COLO668 (cell line): ENCODE data around the gene HUNK.
A peak's percentile ranks its signal among the peaks of the same experiment; 100 is the strongest.
"Not testable (repeated sequence)": the region's sequence is repeated elsewhere in the genome, so short reads cannot be mapped to it uniquely, and the experiment has no call there.

Experiments
- DNase-seq: peaks from one replicate; lab custom pipeline; 2025; ENCODE audit not compliant: unreplicated experiment; lab: John Stamatoyannopoulos, UW

HUNK gene

DNA sequence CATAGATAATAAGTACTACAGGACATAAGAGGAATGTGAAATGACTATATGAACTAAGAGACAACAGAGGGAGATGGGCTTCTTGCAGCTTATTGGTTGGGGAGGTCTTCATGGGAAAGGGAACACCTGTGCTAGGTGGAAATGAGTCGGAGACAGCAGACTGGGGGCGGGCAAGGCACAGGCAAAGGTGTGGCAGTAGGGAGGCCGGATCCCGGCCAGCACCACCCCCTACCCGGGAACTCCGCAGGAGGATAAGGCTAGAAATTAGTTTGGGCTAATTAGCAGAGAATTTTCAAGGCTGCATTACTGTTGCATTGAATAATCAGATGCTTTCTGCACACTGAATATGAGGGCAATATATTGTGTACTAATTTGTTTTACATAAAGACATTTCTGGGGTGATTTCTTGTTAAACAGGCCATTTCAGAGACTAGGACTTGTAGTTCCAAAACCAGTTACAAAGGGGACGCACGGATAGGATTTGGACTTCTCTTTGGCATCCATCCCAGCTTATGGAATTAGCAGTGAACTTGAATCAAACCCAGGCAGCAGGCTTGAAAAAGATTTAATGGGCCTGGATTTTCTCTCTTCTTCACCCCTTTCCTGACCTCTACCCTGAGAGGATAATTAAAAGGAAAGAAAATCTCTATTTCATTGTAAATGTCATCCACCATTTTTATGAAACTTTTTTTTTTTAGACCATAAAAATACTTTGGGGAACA, 2.2 kb upstream of the HUNK start:
- DNase-seq: no peak

DNA sequence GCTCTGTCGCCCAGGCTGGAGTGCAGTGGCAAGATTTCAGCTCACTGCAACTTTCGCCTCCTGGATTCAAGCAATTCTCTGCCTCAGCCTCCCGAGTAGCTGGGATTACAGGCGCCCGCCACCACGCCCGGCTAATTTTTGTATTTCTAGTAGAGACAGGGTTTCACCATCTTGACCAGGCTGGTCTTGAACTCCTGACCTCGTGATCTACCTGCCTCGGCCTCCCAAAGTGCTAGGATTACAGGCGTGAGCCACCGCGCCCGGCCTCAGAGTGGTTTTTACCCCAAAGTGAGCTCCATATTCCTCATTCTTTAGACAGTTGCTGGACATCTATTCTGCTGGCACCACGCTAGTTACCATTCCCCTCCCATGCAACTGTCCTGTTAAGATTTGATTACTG, 1.4 kb upstream of the HUNK start:
- not testable (repeated sequence) for DNase-seq

- no peak for DNase-seq
Measured at GRCh38 chr21:31872072-31872451, 758 bp upstream of the HUNK start.

- DNase-seq: peak; percentile 68
Measured at GRCh38 chr21:31873275-31873695, 465 bp downstream of the HUNK start.

DNA sequence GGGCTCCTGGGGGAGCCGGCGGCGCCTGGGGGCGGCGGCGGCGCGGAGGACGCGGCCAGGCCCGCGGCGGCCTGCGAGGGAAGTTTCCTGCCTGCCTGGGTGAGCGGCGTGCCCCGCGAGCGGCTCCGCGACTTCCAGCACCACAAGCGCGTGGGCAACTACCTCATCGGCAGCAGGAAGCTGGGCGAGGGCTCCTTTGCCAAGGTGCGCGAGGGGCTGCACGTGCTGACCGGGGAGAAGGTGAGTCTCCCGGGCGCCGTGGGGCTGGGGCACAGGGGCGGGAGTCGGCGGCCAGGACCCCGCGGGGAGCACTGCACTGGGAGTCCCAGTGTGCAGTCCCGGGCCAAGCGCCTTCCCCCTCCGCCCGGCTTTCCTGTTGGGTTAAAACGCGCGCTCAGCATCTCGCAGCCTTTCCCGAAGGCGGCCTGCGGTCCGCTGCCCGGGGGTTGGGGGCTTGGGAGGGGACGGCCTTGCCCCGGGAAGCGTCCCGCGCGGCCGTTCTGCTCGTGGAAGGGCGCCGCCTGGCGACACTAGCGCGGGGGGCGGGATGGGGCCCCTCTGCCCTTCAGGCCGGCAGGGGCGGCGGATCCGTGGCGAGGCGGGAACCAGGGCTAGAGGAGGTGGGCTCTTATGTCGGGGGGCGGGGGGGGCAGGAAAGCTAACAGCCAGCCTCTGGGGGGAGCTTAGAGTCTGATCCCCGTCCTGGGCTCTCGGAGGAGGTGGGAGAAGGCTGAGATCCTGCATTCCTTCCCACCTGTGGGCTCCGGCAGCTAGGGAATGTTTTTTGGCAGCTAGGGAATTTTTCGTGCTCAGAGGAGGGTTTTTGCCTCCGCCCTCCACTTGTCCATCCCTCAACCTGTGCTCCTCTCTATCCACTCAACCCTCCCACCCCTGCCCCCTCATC, 1.1 kb downstream of the HUNK start:
- DNase-seq: peak; percentile 68

DNA sequence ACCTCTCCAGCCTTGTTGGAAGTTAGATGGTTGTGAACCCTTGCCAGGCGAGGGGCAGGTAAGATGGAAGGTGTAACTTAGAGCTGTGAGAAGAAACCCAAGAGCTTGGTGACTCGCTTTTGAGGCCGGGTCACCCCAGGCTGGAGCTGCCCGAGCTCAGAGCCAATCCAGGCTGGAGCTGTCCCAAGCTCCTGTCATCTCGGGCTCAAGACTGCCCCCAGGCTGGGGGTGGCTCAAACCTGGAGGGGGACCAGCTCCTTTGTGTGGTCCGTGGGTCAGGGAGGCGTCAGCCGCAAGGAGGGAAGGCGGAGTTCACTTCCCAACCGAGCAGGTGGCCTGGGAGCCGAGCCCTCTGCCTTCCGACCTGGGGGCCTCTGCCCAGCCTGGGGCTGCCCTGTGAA, 2.0 kb downstream of the HUNK start:
- DNase-seq: no peak

- no peak for DNase-seq
Measured at GRCh38 chr21:31875496-31876015, 2.7 kb downstream of the HUNK start.

- DNase-seq: no peak
Measured at GRCh38 chr21:31877463-31877957, 4.7 kb downstream of the HUNK start.

DNA sequence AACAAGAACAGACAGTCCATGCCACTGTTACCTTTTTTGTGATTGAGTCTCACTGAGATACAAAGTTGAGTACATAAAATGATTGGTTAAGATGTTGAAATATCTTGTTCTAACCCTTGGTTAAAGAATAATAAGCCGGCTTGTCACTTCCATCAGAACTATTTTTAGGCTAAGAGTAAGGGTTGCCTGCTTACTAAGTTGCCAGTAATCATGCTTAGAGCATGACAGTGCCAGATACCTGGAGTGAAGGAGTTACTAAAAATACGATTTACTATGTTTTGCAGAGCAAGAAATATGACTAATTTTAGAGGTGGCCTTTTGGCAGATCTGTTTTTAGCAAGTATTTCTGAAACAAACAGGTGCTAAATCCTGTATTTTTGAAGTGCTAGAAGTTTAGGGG, 6.0 kb downstream of the HUNK start:
- DNase-seq: no peak

DNA sequence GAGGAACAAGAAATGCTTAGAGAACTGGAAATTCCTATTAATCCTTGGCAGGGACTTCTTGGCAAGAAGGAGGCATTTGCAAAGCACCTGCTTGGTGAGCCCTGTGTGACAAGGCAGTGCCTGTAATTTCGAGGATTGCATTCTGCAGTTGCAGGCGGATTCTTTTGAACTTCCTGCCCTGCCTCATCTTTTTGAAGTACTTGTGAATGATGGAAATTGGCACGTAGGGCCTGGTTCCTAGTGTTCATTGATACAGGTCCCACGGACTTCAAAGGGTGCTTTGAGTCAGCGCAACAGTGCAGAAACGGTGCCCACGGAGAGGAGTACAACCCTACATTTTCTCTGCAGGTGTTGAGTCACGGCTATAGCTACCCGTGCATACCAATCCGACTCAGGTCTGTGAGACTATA, 6.4 kb downstream of the HUNK start:
- DNase-seq: no peak

DNA sequence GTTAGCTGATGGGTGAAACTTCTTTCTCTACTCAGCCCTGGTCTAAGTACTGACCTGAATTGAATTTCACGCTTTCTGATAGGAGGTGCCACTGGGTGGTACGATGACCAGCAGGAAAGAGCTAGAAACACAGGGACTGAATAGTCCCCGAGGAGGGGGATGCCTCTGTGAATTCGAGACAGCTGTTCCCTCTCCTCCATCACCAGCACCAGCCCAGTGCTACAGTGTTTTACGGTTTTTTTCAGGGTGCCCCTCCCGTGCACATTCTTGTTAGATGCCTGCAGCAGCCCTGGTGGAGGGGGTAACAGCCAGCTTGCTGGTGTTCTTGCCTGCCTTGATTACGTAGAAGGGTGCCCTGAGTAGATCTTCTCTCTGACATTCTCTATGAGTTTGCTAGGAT, 7.1 kb downstream of the HUNK start:
- DNase-seq: no peak

- no peak for DNase-seq
Measured at GRCh38 chr21:31880816-31881215, 8.0 kb downstream of the HUNK start.

DNA sequence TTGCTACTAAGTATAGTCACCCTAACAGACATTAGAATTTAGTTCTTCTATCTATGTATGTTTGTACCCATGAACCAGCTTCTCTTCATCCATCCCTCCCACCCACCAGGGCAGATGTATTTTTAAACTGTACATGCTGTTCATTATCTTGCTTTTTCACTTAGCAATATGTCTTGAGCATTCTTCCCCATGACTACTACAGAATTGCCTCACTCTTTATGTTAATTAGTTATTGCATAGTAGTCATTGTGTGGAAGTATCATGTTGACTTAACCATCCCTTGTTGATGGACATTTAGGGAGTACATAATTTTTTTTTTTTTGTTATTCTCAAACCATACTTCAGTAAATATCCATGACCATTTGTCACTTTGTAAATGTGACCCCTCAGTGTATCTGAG, 9.9 kb downstream of the HUNK start:
- no peak for DNase-seq

DNA sequence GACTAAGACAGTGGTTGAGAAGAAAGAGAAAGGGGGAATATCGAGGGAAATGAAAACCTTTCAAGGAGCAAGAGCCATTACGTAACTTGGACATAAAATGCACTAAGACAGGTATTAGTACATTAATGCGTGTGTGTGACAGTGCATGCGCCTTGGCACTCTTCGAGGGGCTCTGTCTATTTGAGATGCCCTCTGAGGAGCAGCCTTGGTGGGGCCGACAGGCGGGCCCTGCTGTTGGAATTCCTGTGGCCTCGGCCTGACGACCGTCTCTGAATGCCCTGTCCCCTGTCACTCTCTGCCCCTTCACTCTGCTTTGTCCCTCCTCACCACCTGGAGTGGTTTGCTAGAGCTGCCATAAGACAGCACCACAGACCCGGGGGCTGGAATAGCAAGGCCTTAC, 12.3 kb downstream of the HUNK start:
- no peak for DNase-seq

DNA sequence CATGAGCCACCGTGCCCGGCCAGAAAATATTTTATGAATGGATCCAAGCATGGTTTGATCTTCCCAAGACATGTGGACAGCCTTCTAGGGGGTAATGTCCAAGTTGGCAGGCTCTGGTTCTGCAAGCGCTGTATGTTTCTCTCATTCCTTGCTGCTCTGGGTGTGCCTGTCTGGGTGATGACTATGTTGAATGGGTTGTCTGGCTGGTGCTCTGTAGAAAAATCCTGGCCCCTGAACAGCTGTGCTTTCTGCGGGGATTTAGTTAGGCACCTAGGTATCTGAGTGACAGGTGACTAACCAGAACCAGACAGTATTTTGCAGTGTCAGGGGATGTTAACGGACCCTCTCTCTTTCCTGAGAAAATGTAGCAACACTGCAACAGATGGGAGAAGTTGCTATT, 14.1 kb downstream of the HUNK start:
- DNase-seq: no peak

- no peak for DNase-seq
Measured at GRCh38 chr21:31887391-31887841, 14.6 kb downstream of the HUNK start.

- no peak for DNase-seq
Measured at GRCh38 chr21:31888936-31889371, 16.1 kb downstream of the HUNK start.

GRCh38 chr21:31889460-31889859, 16.6 kb downstream of the HUNK start:
- DNase-seq: no peak

- no peak for DNase-seq
Measured at GRCh38 chr21:31892686-31893085, 19.9 kb downstream of the HUNK start.

- DNase-seq: no peak
Measured at GRCh38 chr21:31893851-31894415, 21.1 kb downstream of the HUNK start.

- no peak for DNase-seq
Measured at GRCh38 chr21:31894457-31894856, 21.6 kb downstream of the HUNK start.
